Astrocyte (in vitro differentiated cells and primary cell): ENCODE measurements around the gene CIDEB. TPM values are rescaled to one million over a fixed set of nuclear protein-coding genes. Genes with fewer than 3 reads are reported as not detected.

Experiments
- DNase-seq: peaks from one replicate; pipeline ENCODE4 v3.0.0-alpha.2; 2010; ENCODE audit warnings: low read depth
- FAIRE-seq: peaks from 2 replicates; lab custom pipeline; 2011; peaks lifted over from hg19 to GRCh38; lab: Jason Lieb, UNC
- H2AFZ ChIP-seq: 2 replicates; pipeline ENCODE4 v1.6.0; 2012; ENCODE audit warnings: low read depth, low read length, inconsistent platforms
- H3K27ac ChIP-seq: 2 replicates; pipeline ENCODE4 v1.5.1; 2011; ENCODE audit warnings: low read depth, low read length, inconsistent platforms
- H3K27me3 ChIP-seq: 2 replicates; pipeline ENCODE4 v1.6.0; 2011; ENCODE audit warnings: low read length, inconsistent platforms; ENCODE audit not compliant: insufficient read depth
- H3K36me3 ChIP-seq: 2 replicates; pipeline ENCODE4 v1.5.1; 2011; ENCODE audit warnings: low read length, inconsistent platforms; ENCODE audit not compliant: insufficient read depth
- H3K4me1 ChIP-seq: 2 replicates; pipeline ENCODE4 v1.5.1; 2011; ENCODE audit warnings: low read length, inconsistent platforms; ENCODE audit not compliant: insufficient read depth
- H3K4me2 ChIP-seq: 2 replicates; pipeline ENCODE4 v1.6.0; 2012; ENCODE audit warnings: low read length, inconsistent platforms
- H3K4me3 ChIP-seq: 2 replicates; pipeline ENCODE4 v1.5.1; 2011; ENCODE audit warnings: low read depth, mild to moderate bottlenecking, low read length, inconsistent platforms; ENCODE audit not compliant: insufficient read depth
- H3K79me2 ChIP-seq: 2 replicates; pipeline ENCODE4 v1.6.0; 2012; ENCODE audit warnings: mild to moderate bottlenecking, low read length, inconsistent platforms; ENCODE audit not compliant: insufficient read depth
- H3K9ac ChIP-seq: 2 replicates; pipeline ENCODE4 v1.6.0; 2012; ENCODE audit warnings: mild to moderate bottlenecking, low read length, inconsistent platforms
- H3K9me3 ChIP-seq: 2 replicates; pipeline ENCODE4 v1.5.1; 2012; ENCODE audit warnings: low read depth, mild to moderate bottlenecking, low read length, inconsistent platforms; ENCODE audit not compliant: insufficient read depth
- H4K20me1 ChIP-seq: 2 replicates; pipeline ENCODE4 v1.6.0; 2012; ENCODE audit warnings: low read length, inconsistent platforms; ENCODE audit not compliant: insufficient read depth
- H3K27ac Mint-ChIP-seq: one replicate; pipeline ENCODE4 v1.8.0; 2021; ENCODE audit warnings: mild to moderate bottlenecking, mixed read lengths; ENCODE audit not compliant: unreplicated experiment
- H3K27me3 Mint-ChIP-seq: one replicate; pipeline ENCODE4 v1.8.0; 2021; ENCODE audit warnings: low read depth, mixed read lengths; ENCODE audit not compliant: unreplicated experiment
- H3K36me3 Mint-ChIP-seq: one replicate; pipeline ENCODE4 v1.8.0; 2021; ENCODE audit warnings: low read depth, mixed read lengths; ENCODE audit not compliant: unreplicated experiment
- H3K4me1 Mint-ChIP-seq: one replicate; pipeline ENCODE4 v1.8.0; 2021; ENCODE audit warnings: low read depth, mixed read lengths; ENCODE audit not compliant: unreplicated experiment
- H3K4me3 Mint-ChIP-seq: one replicate; pipeline ENCODE4 v1.8.0; 2021; ENCODE audit warnings: mild to moderate bottlenecking, moderate library complexity, mixed read lengths; ENCODE audit not compliant: unreplicated experiment
- H3K9me3 Mint-ChIP-seq: one replicate; pipeline ENCODE4 v1.8.0; 2021; ENCODE audit warnings: mild to moderate bottlenecking, mixed read lengths; ENCODE audit not compliant: unreplicated experiment
- CTCF ChIP-seq: IDR thresholded peaks from 2 replicates; pipeline ENCODE4 v1.5.1; 2011; ENCODE audit warnings: low read depth, mild to moderate bottlenecking, inconsistent platforms, low read length, moderate library complexity; ENCODE audit not compliant: insufficient read depth
- EZH2 ChIP-seq: IDR thresholded peaks from 2 replicates; pipeline ENCODE4 v1.6.1; 2012; ENCODE audit warnings: mild to moderate bottlenecking, low read length, inconsistent platforms; ENCODE audit not compliant: insufficient read depth
- total RNA-seq: library from RNA; stranded (reverse); gene quantifications from 2 replicates; pipeline ENCODE4 v1.2.1, GENCODE V29; 2021

CIDEB gene
- total RNA-seq, 1 donor from 2014 or later = not detected

GRCh38 chr14:24268225-24268624, 39.6 kb downstream of the CIDEB start:
- H3K36me3 Mint-ChIP-seq = peaks cover 29% of the 10 kb centered on the region
- no peaks in the 10 kb centered on the region for H3K79me2 ChIP-seq
- no peaks in the 10 kb centered on the region for H3K27me3 Mint-ChIP-seq
- no peak overlapping the region for H3K4me3 ChIP-seq
- H2AFZ ChIP-seq = no peak overlapping the region
- no peaks in the 10 kb centered on the region for H3K9me3 ChIP-seq
- peaks cover 7% of the 10 kb centered on the region for H3K4me1 Mint-ChIP-seq
- no peaks in the 10 kb centered on the region for H3K9me3 Mint-ChIP-seq
- peaks cover 5% of the 10 kb centered on the region for H3K4me1 ChIP-seq
- no peak overlapping the region for H3K27ac ChIP-seq
- no peak overlapping the region for H3K4me2 ChIP-seq
- no peak overlapping the region for H3K9ac ChIP-seq
- FAIRE-seq = no peak
- DNase-seq = no peak
- no peaks in the 10 kb centered on the region for H4K20me1 ChIP-seq
- peaks cover 7% of the 10 kb centered on the region for H3K36me3 ChIP-seq
- H3K4me3 Mint-ChIP-seq = no peak overlapping the region
- TF ChIP-seq CTCF = no peak
- no peak for TF ChIP-seq EZH2
- H3K27me3 ChIP-seq = no peaks in the 10 kb centered on the region
- H3K27ac Mint-ChIP-seq = no peak overlapping the region

GRCh38 chr14:24267516-24267915, 40.3 kb downstream of the CIDEB start:
- Histone ChIP-seq H3K27ac (no peak overlapping the region), H2AFZ (no peak overlapping the region), H3K4me1 (peaks cover 5% of the 10 kb centered on the region), H3K9ac (no peak overlapping the region), H3K79me2 (no peaks in the 10 kb centered on the region), H3K27me3 (no peaks in the 10 kb centered on the region), H3K9me3 (no peaks in the 10 kb centered on the region), H4K20me1 (no peaks in the 10 kb centered on the region), H3K4me2 (no peak overlapping the region), H3K36me3 (peaks cover 7% of the 10 kb centered on the region), H3K4me3 (no peak overlapping the region)
- DNase-seq = no peak
- no peaks in the 10 kb centered on the region for H3K9me3 Mint-ChIP-seq
- peaks cover 5% of the 10 kb centered on the region for H3K4me1 Mint-ChIP-seq
- H3K36me3 Mint-ChIP-seq = peaks cover 31% of the 10 kb centered on the region
- no peaks in the 10 kb centered on the region for H3K27me3 Mint-ChIP-seq
- H3K27ac Mint-ChIP-seq = no peak overlapping the region
- FAIRE-seq = no peak
- H3K4me3 Mint-ChIP-seq = no peak overlapping the region
- TF ChIP-seq EZH2 (no peak), CTCF (no peak)

- TF ChIP-seq CTCF = no peak
- TF ChIP-seq EZH2 = no peak
- H3K4me3 Mint-ChIP-seq = peak overlapping the region; percentile 1
- no peaks in the 10 kb centered on the region for H4K20me1 ChIP-seq
- no peak for FAIRE-seq
- no peaks in the 10 kb centered on the region for H3K9me3 ChIP-seq
- peaks cover 7% of the 10 kb centered on the region for H3K36me3 ChIP-seq
- no peak overlapping the region for H3K9ac ChIP-seq
- H3K36me3 Mint-ChIP-seq = peaks cover 33% of the 10 kb centered on the region
- H3K27ac Mint-ChIP-seq = no peak overlapping the region
- peaks cover 2% of the 10 kb centered on the region for H3K27me3 Mint-ChIP-seq
- no peaks in the 10 kb centered on the region for H3K4me1 Mint-ChIP-seq
- no peak for DNase-seq
- H3K4me2 ChIP-seq = no peak overlapping the region
- no peaks in the 10 kb centered on the region for H3K27me3 ChIP-seq
- H2AFZ ChIP-seq = no peak overlapping the region
- H3K27ac ChIP-seq = no peak overlapping the region
- no peaks in the 10 kb centered on the region for H3K79me2 ChIP-seq
- H3K4me3 ChIP-seq = no peak overlapping the region
- no peaks in the 10 kb centered on the region for H3K9me3 Mint-ChIP-seq
- H3K4me1 ChIP-seq = peaks cover under 1% of the 10 kb centered on the region
These were observed 41.2 kb downstream of the CIDEB start for GRCh38 chr14:24266344-24267244.
